HepG2 (cell line): ENCODE measurements around the gene SUOX. TPM values are rescaled to one million over a fixed set of nuclear protein-coding genes. Genes with fewer than 3 reads are reported as not detected.

Source experiments
- ATAD3A ChIP-seq: sonication (generic); formaldehyde crosslinking; IDR thresholded peaks from 2 replicates; pipeline ENCODE4 v1.4.0; 2020; ENCODE audit warnings: missing genetic modification reagents
- BCL6 ChIP-seq: IDR thresholded peaks from 2 replicates; pipeline ENCODE4 v1.6.1; 2016; ENCODE audit warnings: missing genetic modification reagents, missing compliant biosample characterization
- GLI4 ChIP-seq: sonication (generic); formaldehyde crosslinking; IDR thresholded peaks from 2 replicates; pipeline ENCODE4 v1.5.1; 2020; ENCODE audit warnings: missing genetic modification reagents, mild to moderate bottlenecking, moderate library complexity, borderline replicate concordance
- MAZ ChIP-seq, 2 experiments: sonication (generic) in 1 of 2; formaldehyde crosslinking in 1 of 2; IDR thresholded peaks; 2 replicates each; pipeline versions ENCODE4 v1.5.0 to v1.6.1; 2012 to 2020; ENCODE audit warnings: low read depth in 2 of 2, mild to moderate bottlenecking in 2 of 2, borderline replicate concordance in 1 of 2, improper control_type of control experiment in 1 of 2, low read length in 1 of 2, missing genetic modification reagents in 1 of 2, moderate library complexity in 1 of 2
- POLR2AphosphoS2 ChIP-seq: IDR thresholded peaks from 2 replicates; pipeline ENCODE4 v1.6.1; 2011; ENCODE audit warnings: low read depth, low read length, improper control_type of control experiment
- REPIN1 ChIP-seq: sonication (generic); formaldehyde crosslinking; IDR thresholded peaks from 2 replicates; pipeline ENCODE4 v1.8.0; 2022; ENCODE audit warnings: missing genetic modification reagents, low read depth, mild to moderate bottlenecking, borderline replicate concordance
- SIX1 ChIP-seq: sonication (generic); formaldehyde crosslinking; IDR thresholded peaks from 2 replicates; pipeline ENCODE4 v1.4.0; 2020; ENCODE audit warnings: missing genetic modification reagents, borderline replicate concordance
- SMC3 ChIP-seq: IDR thresholded peaks from 2 replicates; pipeline ENCODE4 v1.6.1; 2011; ENCODE audit warnings: low read length, improper control_type of control experiment
- UBTF ChIP-seq: sonication (generic); formaldehyde crosslinking; IDR thresholded peaks from 2 replicates; pipeline ENCODE4 v1.4.0; 2020; ENCODE audit warnings: mild to moderate bottlenecking, missing genetic modification reagents
- ZC3H4 ChIP-seq: sonication (generic); formaldehyde crosslinking; IDR thresholded peaks from 2 replicates; pipeline ENCODE4 v1.4.0; 2020; ENCODE audit warnings: missing genetic modification reagents, borderline replicate concordance
- ZNF124 ChIP-seq: sonication (generic); formaldehyde crosslinking; IDR thresholded peaks from 2 replicates; pipeline ENCODE4 v1.4.0; 2020; ENCODE audit warnings: missing genetic modification reagents
- ZNF275 ChIP-seq: sonication (generic); formaldehyde crosslinking; IDR thresholded peaks from 2 replicates; pipeline ENCODE4 v1.8.0; 2022; ENCODE audit warnings: missing genetic modification reagents, mild to moderate bottlenecking, inconsistent platforms, borderline replicate concordance
- ZNF468 ChIP-seq: sonication (generic); formaldehyde crosslinking; IDR thresholded peaks from 2 replicates; pipeline ENCODE4 v1.8.0; 2022; ENCODE audit warnings: mild to moderate bottlenecking, moderate library complexity, missing genetic modification reagents
- ZNF510 ChIP-seq: sonication (generic); formaldehyde crosslinking; IDR thresholded peaks from 2 replicates; pipeline ENCODE4 v1.4.0; 2020; ENCODE audit warnings: low read depth, mild to moderate bottlenecking, missing genetic modification reagents
- ZNF589 ChIP-seq: sonication (generic); formaldehyde crosslinking; conservative IDR thresholded peaks from 2 replicates; pipeline ENCODE4 v1.8.0; 2022; ENCODE audit warnings: mild to moderate bottlenecking, moderate library complexity, missing genetic modification reagents
- ZNF720 ChIP-seq: sonication (generic); formaldehyde crosslinking; IDR thresholded peaks from 2 replicates; pipeline ENCODE4 v1.4.0; 2020; ENCODE audit warnings: missing genetic modification reagents
- polyA plus RNA-seq, 8 experiments: library from polyadenylated mRNA; depleted of rRNA in 3 of 8; stranded (reverse) in 7 of 8; unstranded in 1 of 8; fragments of >200 nt; fragmentation: Illumina TruSeq in 4 of 8; extraction: Trizol in 4 of 8; gene quantifications; 2 replicates each; pipeline versions ENCODE4 v1.2.1 to v1.2.3, GENCODE V29; 2011 to 2016; ENCODE audit warnings: low read depth in 4 of 8, missing spikeins in 1 of 8, mixed read lengths in 1 of 8; ENCODE audit not compliant: insufficient read depth in 1 of 8
- total RNA-seq, 5 experiments: library from RNA; depleted of rRNA; stranded (reverse); fragments of >200 nt; fragmentation: Illumina TruSeq; extraction: Trizol; gene quantifications; 2 replicates each; pipeline ENCODE4 v1.2.3, GENCODE V29; 2016; ENCODE audit warnings: low read depth in 1 of 5
- TF ChIP-seq, protein P1 (sequence below): sonication (generic); formaldehyde crosslinking; IDR thresholded peaks from 2 replicates; pipeline ENCODE4 v1.4.0; 2020; ENCODE audit warnings: mild to moderate bottlenecking, missing genetic modification reagents
- TF ChIP-seq, protein P2 (sequence below): sonication (generic); formaldehyde crosslinking; IDR thresholded peaks from 2 replicates; pipeline ENCODE4 v1.4.0; 2020; ENCODE audit warnings: missing genetic modification reagents
- TF ChIP-seq, protein P3 (sequence below): sonication (generic); formaldehyde crosslinking; IDR thresholded peaks from 2 replicates; pipeline ENCODE4 v1.8.1; 2023; ENCODE audit warnings: mild to moderate bottlenecking, moderate library complexity, missing genetic modification reagents

Gene SUOX
- total and polyA plus RNA-seq, 2 of the 13 experiments (the other 11 are each of a cell fraction or from before 2014, with no cell fraction given): 23.9 to 25.9 TPM

- TF ChIP-seq ZNF589 (CRISPR knock-in tag) (peak; percentile 65; the same call in 1 of the 2 replicates), MAZ (IDR thresholded peaks at IDR 0.05; ENCODE audit: borderline replicate concordance, low read depth, low read length) (peak; percentile 39; the same call in 1 of the 2 replicates), MAZ (CRISPR knock-in tag; IDR thresholded peaks at IDR 0.05; ENCODE audit: low read depth) (peak; percentile 75; the same call in 1 of the 2 replicates), POLR2AphosphoS2 (0 out of 2 replicates have a peak, but pooled peaks have one; percentile 67), ATAD3A (no peak), ZNF275 (CRISPR knock-in tag) (peak; percentile 96), GLI4 (CRISPR knock-in tag) (no peak), ZNF468 (CRISPR knock-in tag) (no peak), ZC3H4 (CRISPR knock-in tag) (no peak; the same call in 1 of the 2 replicates), UBTF (CRISPR knock-in tag) (peak; percentile 81; the same call in 1 of the 2 replicates), ZNF720 (CRISPR knock-in tag) (peak; percentile 88; the same call in 1 of the 2 replicates), ZNF510 (CRISPR knock-in tag) (peak; percentile 78; the same call in 1 of the 2 replicates), REPIN1 (peak; percentile 70; the same call in 1 of the 2 replicates), SIX1 (CRISPR knock-in tag) (peak; percentile 91), ZNF124 (peak; percentile 97), SMC3 (peak; percentile 39; the same call in 1 of the 2 replicates), BCL6 (CRISPR knock-in tag) (no peak; the same call in none of the 2 replicates)
- TF ChIP-seq, protein P1, sequence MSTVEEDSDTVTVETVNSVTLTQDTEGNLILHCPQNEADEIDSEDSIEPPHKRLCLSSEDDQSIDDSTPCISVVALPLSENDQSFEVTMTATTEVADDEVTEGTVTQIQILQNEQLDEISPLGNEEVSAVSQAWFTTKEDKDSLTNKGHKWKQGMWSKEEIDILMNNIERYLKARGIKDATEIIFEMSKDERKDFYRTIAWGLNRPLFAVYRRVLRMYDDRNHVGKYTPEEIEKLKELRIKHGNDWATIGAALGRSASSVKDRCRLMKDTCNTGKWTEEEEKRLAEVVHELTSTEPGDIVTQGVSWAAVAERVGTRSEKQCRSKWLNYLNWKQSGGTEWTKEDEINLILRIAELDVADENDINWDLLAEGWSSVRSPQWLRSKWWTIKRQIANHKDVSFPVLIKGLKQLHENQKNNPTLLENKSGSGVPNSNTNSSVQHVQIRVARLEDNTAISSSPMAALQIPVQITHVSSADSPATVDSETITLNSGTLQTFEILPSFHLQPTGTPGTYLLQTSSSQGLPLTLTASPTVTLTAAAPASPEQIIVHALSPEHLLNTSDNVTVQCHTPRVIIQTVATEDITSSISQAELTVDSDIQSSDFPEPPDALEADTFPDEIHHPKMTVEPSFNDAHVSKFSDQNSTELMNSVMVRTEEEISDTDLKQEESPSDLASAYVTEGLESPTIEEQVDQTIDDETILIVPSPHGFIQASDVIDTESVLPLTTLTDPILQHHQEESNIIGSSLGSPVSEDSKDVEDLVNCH (CRISPR knock-in tag): 0 out of 2 replicates have a peak, but pooled peaks have one; percentile 50
- TF ChIP-seq, protein P2, sequence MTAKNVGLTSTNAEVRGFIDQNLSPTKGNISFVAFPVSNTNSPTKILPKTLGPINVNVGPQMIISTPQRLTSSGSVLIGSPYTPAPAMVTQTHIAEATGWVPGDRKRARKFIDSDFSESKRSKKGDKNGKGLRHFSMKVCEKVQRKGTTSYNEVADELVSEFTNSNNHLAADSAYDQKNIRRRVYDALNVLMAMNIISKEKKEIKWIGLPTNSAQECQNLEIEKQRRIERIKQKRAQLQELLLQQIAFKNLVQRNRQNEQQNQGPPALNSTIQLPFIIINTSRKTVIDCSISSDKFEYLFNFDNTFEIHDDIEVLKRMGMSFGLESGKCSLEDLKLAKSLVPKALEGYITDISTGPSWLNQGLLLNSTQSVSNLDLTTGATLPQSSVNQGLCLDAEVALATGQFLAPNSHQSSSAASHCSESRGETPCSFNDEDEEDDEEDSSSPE (CRISPR knock-in tag): peak; percentile 70; the same call in 1 of the 2 replicates
- TF ChIP-seq, protein P3, sequence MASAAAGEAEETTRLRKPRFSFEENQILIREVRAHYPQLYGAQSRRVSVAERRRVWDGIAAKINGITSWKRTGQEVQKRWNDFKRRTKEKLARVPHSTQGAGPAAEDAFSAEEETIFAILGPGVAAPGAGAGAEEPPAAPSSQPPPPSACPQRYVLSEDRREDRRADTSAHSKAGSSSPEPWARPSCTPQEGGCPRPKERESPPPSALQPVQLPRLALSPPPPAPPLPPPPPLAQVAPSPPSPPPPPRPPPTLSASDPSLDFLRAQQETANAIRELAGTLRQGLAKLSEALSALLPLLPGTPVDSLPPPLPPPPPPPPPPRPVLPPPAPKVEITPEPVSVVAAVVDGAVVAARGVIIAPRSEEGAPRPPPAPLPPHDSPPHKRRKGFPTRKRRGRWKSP (CRISPR knock-in tag): no peak; the same call in 1 of the 2 replicates
Measured at GRCh38 chr12:56041552-56042429, 44.7 kb downstream of the SUOX start, which contains the start of gene RPS26 (continued).
